Gastroesophageal sphincter (tissue), 3 donors: Measurements from ENCODE around the gene SPAG7.

Experiments used
- CTCF ChIP-seq, 4 experiments: fragments of 200-600 bp in 2 of 4; fragments of 450-650 bp in 2 of 4; sonication (generic) in 1 of 4; IDR thresholded peaks; one replicate each; pipeline ENCODE4 v1.5.1; 2017 to 2019; ENCODE audit warnings: antibody characterized with exemption in 4 of 4, mild to moderate bottlenecking in 2 of 4, moderate library complexity in 2 of 4
- POLR2A ChIP-seq, 2 donors: fragments of 450-650 bp; IDR thresholded peaks; one replicate each; pipeline ENCODE4 v1.6.1; 2017; ENCODE audit warnings: antibody characterized with exemption in 2 of 2, mild to moderate bottlenecking in 2 of 2, moderate library complexity in 1 of 2

DNA sequence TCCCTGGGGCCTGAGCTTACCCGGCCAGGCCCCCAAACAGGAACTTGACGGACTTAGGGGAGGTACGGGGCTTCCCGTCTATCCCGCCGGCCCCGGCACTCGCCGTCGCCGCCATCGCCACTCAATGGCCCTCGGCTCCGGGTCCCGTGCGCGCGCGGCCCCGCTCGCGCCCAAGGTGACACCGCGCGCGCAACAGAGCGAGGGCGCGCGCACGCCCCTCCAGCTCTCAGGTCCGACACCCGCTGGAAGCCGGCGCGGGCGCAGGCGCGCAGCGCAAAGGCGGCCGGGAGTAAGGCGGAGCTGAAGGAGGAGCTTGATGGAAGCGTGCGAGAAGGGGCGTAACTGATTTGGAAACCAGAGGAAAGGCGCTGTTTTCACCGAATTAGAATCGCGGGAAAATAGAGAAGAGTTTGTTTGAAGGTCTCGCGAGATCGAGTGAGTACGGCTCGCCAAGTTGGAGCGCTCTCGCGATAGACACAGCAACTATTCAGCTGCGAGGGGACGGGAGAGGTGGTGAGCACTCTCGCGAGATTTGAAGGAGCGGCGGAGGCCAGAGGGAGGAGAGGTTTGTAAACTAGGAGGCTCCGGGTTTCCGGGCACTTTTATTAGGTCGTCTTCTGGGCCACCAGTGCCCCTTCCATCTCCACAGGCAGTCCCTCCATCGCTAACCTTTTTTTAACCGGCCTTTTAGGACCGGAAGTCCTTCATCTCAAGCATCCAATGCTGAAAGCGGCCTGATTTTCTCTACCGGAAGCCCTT, 27.6 kb downstream of the SPAG7 start, which contains the start of the genes RNF167 and SLC25A11:
- TF ChIP-seq CTCF (IDR thresholded peaks at IDR 0.05) (peak in 2 of 4 experiments; percentile 14 to 42), POLR2A (IDR thresholded peaks at IDR 0.05) (peak; percentile 62 to 79)
